Mesodermal cell (in vitro differentiated cells): ENCODE data around the gene TXNDC5.
A peak's percentile ranks its signal among the peaks of the same experiment; 100 is the strongest.

Source experiments
- H3K27ac ChIP-seq: 2 replicates; pipeline ENCODE4 v1.7.0; 2013; ENCODE audit warnings: mild to moderate bottlenecking, low read depth, low read length, moderate library complexity; ENCODE audit not compliant: severe bottlenecking
- H3K36me3 ChIP-seq: 2 replicates; pipeline ENCODE4 v1.7.1; 2013; ENCODE audit warnings: mild to moderate bottlenecking, low read length, moderate library complexity; ENCODE audit not compliant: control insufficient read depth, insufficient read depth
- H3K4me1 ChIP-seq: one replicate; pipeline ENCODE4 v1.7.1; 2013; ENCODE audit warnings: mild to moderate bottlenecking, low read length; ENCODE audit not compliant: insufficient read depth, control insufficient read depth, poor library complexity, severe bottlenecking
- H3K4me3 ChIP-seq: 2 replicates; pipeline ENCODE4 v1.7.0; 2013; ENCODE audit warnings: low read length, control low read depth, mild to moderate bottlenecking; ENCODE audit not compliant: insufficient read depth, poor library complexity, severe bottlenecking; ENCODE audit errors: extremely low read depth
- H3K9me3 ChIP-seq: 2 replicates; pipeline ENCODE4 v1.7.1; 2013; ENCODE audit warnings: mild to moderate bottlenecking, low read length, moderate library complexity; ENCODE audit not compliant: control insufficient read depth
- WGBS, 2 experiments: methylation state at CpG; one replicate each; pipeline ENCODE4 v1.1.5; 2013; ENCODE audit warnings: missing lambda C conversion rate in 2 of 2; ENCODE audit not compliant: insufficient coverage in 2 of 2; 5-methylcytosine and 5-hydroxymethylcytosine counted together

Gene TXNDC5

GRCh38 chr6:7914991-7915789, 4.6 kb upstream of the TXNDC5 start:
- Histone ChIP-seq H3K9me3 (no peaks in the 10 kb centered on the region), H3K36me3 (no peaks in the 10 kb centered on the region), H3K4me3 (no peak overlapping the region), H3K27ac (no peak overlapping the region), H3K4me1 (peaks cover 8% of the 10 kb centered on the region)
- 94 to 97% methylated on average over 7 to 10 of the region's 11 CpGs for WGBS, 2 experiments

- Histone ChIP-seq H3K27ac (no peak overlapping the region), H3K36me3 (peaks cover 2% of the 10 kb centered on the region), H3K4me3 (no peak overlapping the region), H3K4me1 (peaks cover 9% of the 10 kb centered on the region), H3K9me3 (no peaks in the 10 kb centered on the region)
- 92 to 93% methylated on average over 4 to 5 of the region's 5 CpGs for WGBS, 2 experiments
Measured at GRCh38 chr6:7914311-7914710, 3.7 kb upstream of the TXNDC5 start.

GRCh38 chr6:7912736-7913517, 2.3 kb upstream of the TXNDC5 start:
- H3K36me3 ChIP-seq: peaks cover 6% of the 10 kb centered on the region
- H3K4me3 ChIP-seq: no peak overlapping the region
- no peak overlapping the region for H3K27ac ChIP-seq
- no peaks in the 10 kb centered on the region for H3K9me3 ChIP-seq
- H3K4me1 ChIP-seq: peaks cover 13% of the 10 kb centered on the region
- WGBS, 2 experiments: 91 to 96% methylated on average over 5 to 7 of the region's 8 CpGs

GRCh38 chr6:7912024-7912423, 1.4 kb upstream of the TXNDC5 start:
- Histone ChIP-seq H3K36me3 (peaks cover 14% of the 10 kb centered on the region), H3K27ac (no peak overlapping the region), H3K9me3 (no peaks in the 10 kb centered on the region), H3K4me3 (no peak overlapping the region), H3K4me1 (peaks cover 21% of the 10 kb centered on the region)
- 90 to 98% methylated on average over 6 of the region's 6 CpGs for WGBS, 2 experiments

GRCh38 chr6:7911345-7911725, 747 bp upstream of the TXNDC5 start:
- peaks cover 15% of the 10 kb centered on the region for H3K36me3 ChIP-seq
- no peak overlapping the region for H3K27ac ChIP-seq
- H3K9me3 ChIP-seq: no peaks in the 10 kb centered on the region
- 69 to 73% methylated on average over 10 to 11 of the region's 11 CpGs for WGBS, 2 experiments
- peaks cover 21% of the 10 kb centered on the region for H3K4me1 ChIP-seq
- H3K4me3 ChIP-seq: peak overlapping the region; percentile 47

GRCh38 chr6:7910298-7910653, 312 bp downstream of the TXNDC5 start:
- WGBS, 2 experiments: 0 to 1% methylated on average over 40 to 43 of the region's 57 CpGs
- Histone ChIP-seq H3K36me3 (peaks cover 22% of the 10 kb centered on the region), H3K4me1 (peaks cover 25% of the 10 kb centered on the region), H3K27ac (peak overlapping the region; percentile 59), H3K9me3 (no peaks in the 10 kb centered on the region), H3K4me3 (peak overlapping the region; percentile 68)

- H3K4me1 ChIP-seq: peaks cover 20% of the 10 kb centered on the region
- no peaks in the 10 kb centered on the region for H3K9me3 ChIP-seq
- peaks cover 28% of the 10 kb centered on the region for H3K36me3 ChIP-seq
- 2 to 3% methylated on average over 43 to 59 of the region's 66 CpGs for WGBS, 2 experiments
- peak overlapping the region; percentile 59 for H3K27ac ChIP-seq
- H3K4me3 ChIP-seq: peak overlapping the region; percentile 68
Measured at GRCh38 chr6:7909323-7910276, 988 bp downstream of the TXNDC5 start.

GRCh38 chr6:7907159-7907558, 3.4 kb downstream of the TXNDC5 start:
- Histone ChIP-seq H3K4me3 (no peak overlapping the region), H3K27ac (no peak overlapping the region), H3K4me1 (peaks cover 20% of the 10 kb centered on the region), H3K36me3 (peaks cover 53% of the 10 kb centered on the region), H3K9me3 (no peaks in the 10 kb centered on the region)
- WGBS, 2 experiments: 98 to 100% methylated on average over 4 of the region's 4 CpGs

- Histone ChIP-seq H3K4me1 (peaks cover 19% of the 10 kb centered on the region), H3K27ac (no peak overlapping the region), H3K4me3 (no peak overlapping the region), H3K36me3 (peaks cover 57% of the 10 kb centered on the region), H3K9me3 (no peaks in the 10 kb centered on the region)
- WGBS, 2 experiments: 100% methylated on average over 3 to 4 of the region's 4 CpGs
Measured at GRCh38 chr6:7906741-7907140, 3.8 kb downstream of the TXNDC5 start.

GRCh38 chr6:7905416-7905815, 5.2 kb downstream of the TXNDC5 start:
- H3K27ac ChIP-seq: no peak overlapping the region
- no peaks in the 10 kb centered on the region for H3K9me3 ChIP-seq
- H3K4me1 ChIP-seq: peaks cover 17% of the 10 kb centered on the region
- H3K36me3 ChIP-seq: peaks cover 70% of the 10 kb centered on the region
- no peak overlapping the region for H3K4me3 ChIP-seq
- 93 to 100% methylated on average over 1 to 2 of the region's 2 CpGs for WGBS, 2 experiments
